NK-92 (cell line): ENCODE data around the gene ELF5.

Experiments used
- DNase-seq: peaks from one replicate; lab custom pipeline; 2025; ENCODE audit not compliant: unreplicated experiment; lab: John Stamatoyannopoulos, UW

Gene ELF5

GRCh38 chr11:34493926-34494595, 19.5 kb downstream of the ELF5 start:
- DNase-seq = no peak

GRCh38 chr11:34493468-34493867, 20.1 kb downstream of the ELF5 start:
- DNase-seq = no peak

GRCh38 chr11:34492806-34493414, 20.7 kb downstream of the ELF5 start:
- no peak for DNase-seq

GRCh38 chr11:34490304-34490703, 23.3 kb downstream of the ELF5 start:
- DNase-seq = no peak

- no peak for DNase-seq
Observed at GRCh38 chr11:34488855-34489557, 24.6 kb downstream of the ELF5 start.

- DNase-seq = no peak
Observed at GRCh38 chr11:34487430-34487829, 26.2 kb downstream of the ELF5 start.

- DNase-seq = no peak
Observed at GRCh38 chr11:34483106-34483874, 30.3 kb downstream of the ELF5 start.

GRCh38 chr11:34481307-34481706, 32.3 kb downstream of the ELF5 start:
- DNase-seq = no peak

GRCh38 chr11:34480314-34480713, 33.3 kb downstream of the ELF5 start:
- no peak for DNase-seq

GRCh38 chr11:34478845-34479663, 34.5 kb downstream of the ELF5 start:
- no peak for DNase-seq

- no peak for DNase-seq
Observed at GRCh38 chr11:34476849-34477248, 36.7 kb downstream of the ELF5 start.

GRCh38 chr11:34475656-34476055, 37.9 kb downstream of the ELF5 start:
- no peak for DNase-seq

- no peak for DNase-seq
Observed at GRCh38 chr11:34473603-34474169, 39.9 kb downstream of the ELF5 start.

- no peak for DNase-seq
Observed at GRCh38 chr11:34468209-34468841, 45.3 kb downstream of the ELF5 start.

- DNase-seq = no peak
Observed at GRCh38 chr11:34466802-34467488, 46.6 kb downstream of the ELF5 start.

- no peak for DNase-seq
Observed at GRCh38 chr11:34464591-34465051, 49.0 kb downstream of the ELF5 start.

GRCh38 chr11:34461215-34461614, 52.4 kb downstream of the ELF5 start:
- DNase-seq = no peak

GRCh38 chr11:34460278-34460677, 53.3 kb downstream of the ELF5 start:
- no peak for DNase-seq

GRCh38 chr11:34459507-34460162, 54.0 kb downstream of the ELF5 start:
- no peak for DNase-seq
